ENCODE measurements around the gene CCDC146.

CCDC146 gene

GRCh38 chr7:77253151-77253550 lies 130.7 kb downstream of the CCDC146 start:
- TF ChIP-seq CTCF (conservative IDR thresholded peaks at IDR 0.05; ENCODE audit: low read depth, low read length): no peak
- no peak overlapping the region for H3K4me3 ChIP-seq (ENCODE audit: low read length)
- no peak for DNase-seq (ENCODE audit: low read depth)

- no peak for DNase-seq (ENCODE audit: low read depth)
- no peak for TF ChIP-seq CTCF (conservative IDR thresholded peaks at IDR 0.05; ENCODE audit: low read depth, low read length)
- no peak overlapping the region for H3K4me3 ChIP-seq (ENCODE audit: low read length)
These were observed 132.0 kb downstream of the CCDC146 start for GRCh38 chr7:77254429-77254828.

- TF ChIP-seq CTCF (conservative IDR thresholded peaks at IDR 0.05; ENCODE audit: low read depth, low read length): no peak
- no peak for DNase-seq (ENCODE audit: low read depth)
- H3K4me3 ChIP-seq (ENCODE audit: low read length): no peak overlapping the region
These were observed 132.5 kb downstream of the CCDC146 start for GRCh38 chr7:77254915-77255314.

GRCh38 chr7:77258014-77258413 lies 135.6 kb downstream of the CCDC146 start:
- no peak overlapping the region for H3K4me3 ChIP-seq (ENCODE audit: low read length)
- no peak for TF ChIP-seq CTCF (conservative IDR thresholded peaks at IDR 0.05; ENCODE audit: low read depth, low read length)
- DNase-seq (ENCODE audit: low read depth): no peak

- no peak for DNase-seq (ENCODE audit: low read depth)
- TF ChIP-seq CTCF (conservative IDR thresholded peaks at IDR 0.05; ENCODE audit: low read depth, low read length): no peak
These were observed 136.2 kb downstream of the CCDC146 start for GRCh38 chr7:77258593-77258992.

GRCh38 chr7:77262316-77262715 lies 139.9 kb downstream of the CCDC146 start:
- TF ChIP-seq CTCF (conservative IDR thresholded peaks at IDR 0.05; ENCODE audit: low read depth, low read length): no peak
- no peak for DNase-seq (ENCODE audit: low read depth)
- no peak overlapping the region for H3K4me3 ChIP-seq (ENCODE audit: low read length)

More at GRCh38 chr7:77258593-77258992, 136.2 kb downstream of the CCDC146 start:
- no peak overlapping the region for H3K4me3 ChIP-seq (ENCODE audit: low read length)

- no peak overlapping the region for H3K4me3 ChIP-seq (ENCODE audit: low read length)
- no peak for TF ChIP-seq CTCF (conservative IDR thresholded peaks at IDR 0.05; ENCODE audit: low read depth, low read length)
- DNase-seq (ENCODE audit: low read depth): no peak
These were observed 143.3 kb downstream of the CCDC146 start for GRCh38 chr7:77265666-77266065.
